ENCODE results near the gene SERPINB6.
A peak's percentile ranks its signal among the peaks of the same experiment; 100 is the strongest.
"Not testable (repeated sequence)": the region's sequence is repeated elsewhere in the genome, so short reads cannot be mapped to it uniquely, and the experiment has no call there.

Gene SERPINB6

GRCh38 chr6:2953098-2953497 is 18.3 kb downstream of the SERPINB6 start:
- no peak for DNase-seq

- DNase-seq, result peak; percentile 57 to 65
Measured at GRCh38 chr6:2952557-2953095, 18.7 kb downstream of the SERPINB6 start.

- DNase-seq, result no peak
Measured at GRCh38 chr6:2951728-2952127, 19.6 kb downstream of the SERPINB6 start.

GRCh38 chr6:2950713-2951112 is 20.7 kb downstream of the SERPINB6 start:
- DNase-seq, result no peak

- no peak for DNase-seq
Measured at GRCh38 chr6:2949536-2950083, 21.8 kb downstream of the SERPINB6 start.

- no peak for DNase-seq
Measured at GRCh38 chr6:2949121-2949520, 22.2 kb downstream of the SERPINB6 start.

- DNase-seq, result no peak
Measured at GRCh38 chr6:2948228-2949025, 22.9 kb downstream of the SERPINB6 start.

- no peak for DNase-seq
Measured at GRCh38 chr6:2947445-2947844, 23.9 kb downstream of the SERPINB6 start.

GRCh38 chr6:2945153-2945452 is 26.3 kb downstream of the SERPINB6 start:
- DNase-seq, result no peak

GRCh38 chr6:2944405-2945152 is 26.8 kb downstream of the SERPINB6 start:
- no peak for DNase-seq

- DNase-seq, result no peak
Measured at GRCh38 chr6:2943564-2943955, 27.8 kb downstream of the SERPINB6 start.

GRCh38 chr6:2942914-2943563 is 28.3 kb downstream of the SERPINB6 start:
- DNase-seq, result no peak

- not testable (repeated sequence) for DNase-seq
Measured at GRCh38 chr6:2942116-2942515, 29.3 kb downstream of the SERPINB6 start.

- no peak for DNase-seq
Measured at GRCh38 chr6:2940851-2941250, 30.5 kb downstream of the SERPINB6 start.

- DNase-seq, result no peak
Measured at GRCh38 chr6:2940010-2940850, 31.1 kb downstream of the SERPINB6 start.

GRCh38 chr6:2939315-2940009 is 31.9 kb downstream of the SERPINB6 start:
- no peak for DNase-seq

- peak; percentile 32 to 43 for DNase-seq
Measured at GRCh38 chr6:2938632-2939083, 32.7 kb downstream of the SERPINB6 start.

- no peak for DNase-seq
Measured at GRCh38 chr6:2938004-2938631, 33.2 kb downstream of the SERPINB6 start.

GRCh38 chr6:2937627-2938003 is 33.8 kb downstream of the SERPINB6 start:
- no peak for DNase-seq

GRCh38 chr6:2935566-2936291 is 35.6 kb downstream of the SERPINB6 start:
- no peak for DNase-seq

All from SHP77 (cell line).